ENCODE measurements around the gene ARHGAP42.

- TF ChIP-seq CTCF (IDR thresholded peaks at IDR 0.05) (no peak), POLR2AphosphoS5 (IDR thresholded peaks at IDR 0.05; ENCODE audit: low read depth, low read length) (no peak), TCF7L2 (IDR thresholded peaks at IDR 0.05; ENCODE audit: low read depth, low read length) (no peak)
Observed at GRCh38 chr11:100957499-100957898, 270.4 kb downstream of the ARHGAP42 start.

All from Panc1 (cell line).